Heart right ventricle (tissue), 16 donors: ENCODE results near the gene XCL2. TPM values are rescaled to one million over a fixed set of nuclear protein-coding genes. Genes with fewer than 3 reads are reported as not detected.

Experiments used
- ATAC-seq, 8 donors: fragments of 200-7000 bp; cut with Tn5 transposase; one replicate each; pipeline ENCODE4 v1.9.1; 2020; ENCODE audit warnings: mild to moderate bottlenecking in 8 of 8, moderate library complexity in 8 of 8, moderate number of reproducible peaks in 1 of 8
- DNase-seq, 2 donors: peaks; one replicate each; pipeline ENCODE4 v3.0.0-alpha.2; 2020
- H3K27ac ChIP-seq, 10 donors: fragments of 200-600 bp; sonication (generic) in 2 of 10; one replicate each; pipeline versions ENCODE4 v1.5.0 to v1.8.0; 2020 to 2022; ENCODE audit warnings: mild to moderate bottlenecking in 3 of 10
- H3K27me3 ChIP-seq, 7 donors: fragments of 200-600 bp; one replicate each; pipeline ENCODE4 v1.8.0; 2021 to 2022; ENCODE audit warnings: mild to moderate bottlenecking in 2 of 7
- H3K36me3 ChIP-seq, 9 donors: fragments of 200-600 bp; sonication (generic) in 1 of 9; one replicate each; pipeline versions ENCODE4 v1.5.0 to v1.8.0; 2020 to 2022; ENCODE audit warnings: mild to moderate bottlenecking in 2 of 9
- H3K4me1 ChIP-seq, 9 donors: fragments of 200-600 bp; sonication (generic) in 1 of 9; one replicate each; pipeline versions ENCODE4 v1.5.0 to v1.8.0; 2020 to 2022; ENCODE audit warnings: mild to moderate bottlenecking in 4 of 9
- H3K4me3 ChIP-seq, 10 donors: fragments of 200-600 bp; sonication (generic) in 2 of 10; one replicate each; pipeline versions ENCODE4 v1.5.0 to v1.8.0; 2020 to 2022; ENCODE audit warnings: mild to moderate bottlenecking in 7 of 10, moderate library complexity in 2 of 10
- H3K9me3 ChIP-seq, 11 donors: fragments of 200-600 bp in 10 of 11; sonication (generic) in 2 of 11; one replicate each; pipeline versions ENCODE4 v1.5.0 to v1.8.0; 2013 to 2022; ENCODE audit warnings: mild to moderate bottlenecking in 2 of 11, control low read depth in 1 of 11, moderate library complexity in 1 of 11
- WGBS, 2 donors: extraction: QIAGEN DNeasy Blood & Tissue Kit; methylation state at CpG; one replicate each; pipeline ENCODE4 v1.1.7; 2013; ENCODE audit warnings: inconsistent platforms in 1 of 2; 5-methylcytosine and 5-hydroxymethylcytosine counted together
- intact Hi-C, 10 donors: fragments of 100-400 bp; cut with DNase I; formaldehyde crosslinking; loops; one replicate each; pipeline versions ENCODE4 v1.11.1 to v1.14.2; 2022
- polyA plus RNA-seq, 2 donors: library from polyadenylated mRNA; stranded (reverse); fragments of 200-250 nt; gene quantifications; one replicate each; pipeline ENCODE4 v1.2.3, GENCODE V29; 2013
- total RNA-seq, 10 donors: library from RNA; stranded (reverse); fragmentation: NEBNext Ultra II Directional in 3 of 10; extraction: Animal tissue kit (Norgen Biotek cat#: 25700) in 3 of 10; gene quantifications; one replicate each; pipeline versions ENCODE4 v1.2.1 to v1.2.4, GENCODE V29; 2021 to 2023
- TF ChIP-seq, protein P1 (sequence below), 9 donors: fragments of 200-600 bp; sonication (generic) in 2 of 9; IDR thresholded peaks; one replicate each; pipeline versions ENCODE4 v1.5.0 to v1.8.0; 2021 to 2022; ENCODE audit warnings: antibody characterized with exemption in 9 of 9, mild to moderate bottlenecking in 5 of 9, moderate library complexity in 1 of 9
- donor health status: Arrhythmogenic right ventricular cardiomyopathy.
- donor health status: ischemic (EF 13 %, LVEDD 7.1; RV severe dilation, severe dysfunction).
- donor health status: healthy with polysubstance abuse.
- donor health status: DM: no; HTN: yes; CAD: no.
- donor health status: DM: no; HTN: no; CAD: no.
- donor health status: ischemic (EF 25% LVEDD 6.9; RV normal size, moderate dysfunction).
- donor health status: ischemic (EF 25% LVEDD 5.7; RV mildly dilated, moderate dysfunction).
- donor health status: healthy.
- donor health status: DM: yes; HTN: yes; CAD: no.
- donor health status: Ischemic cardiomyopathy.
- donor health status: ischemic (EF 35%, LVEDD 5.7; RV mildly dilated, moderate dysfunction).
- donor health status: nonischemic (EF 11% LVEDD 7.7; RV severe dilation, severe dysfunction).
- donor health status: DM: yes; HTN: yes; CAD: no.
- donor health status: PGD.
- donor health status: ischemic (EF 29% LVEDD 5.4; RV normal size, mild dysfunction).
- donor health status: nonischemic (EF 23%, LVEDD 6.1; RV moderate dilation, normal function).

Gene XCL2
- total and polyA plus RNA-seq, 12 donors, result 0.17 to 7.5 (median 0.54) TPM; not detected in 9

DNA sequence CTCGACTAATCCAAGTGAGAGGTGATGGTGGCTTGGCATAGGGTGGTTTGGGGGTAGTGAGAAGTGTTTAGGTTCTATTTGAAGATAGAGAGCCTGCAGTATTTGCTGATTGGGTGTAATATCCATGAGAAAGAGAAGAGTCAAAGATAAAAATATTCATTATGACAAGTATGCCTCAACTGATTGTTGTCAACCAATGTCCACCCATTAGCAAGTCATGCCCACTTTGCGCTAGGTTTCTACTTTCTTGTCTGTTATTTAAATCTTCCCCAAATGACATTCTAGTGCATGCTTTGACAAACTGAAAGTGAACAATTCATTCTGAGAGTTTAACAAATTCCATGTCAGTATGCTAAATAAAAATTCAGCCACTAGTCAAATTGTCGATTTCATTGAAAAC, 28.8 kb upstream of the XCL2 start:
- Histone ChIP-seq H3K36me3 (no peaks in the 10 kb centered on the region), H3K9me3 (no peaks in the 10 kb centered on the region), H3K27me3 (no peaks in the 10 kb centered on the region), H3K4me3 (no peak overlapping the region), H3K27ac (no peak overlapping the region), H3K4me1 (no peaks in the 10 kb centered on the region)
- intact Hi-C loops, result loop anchor here in 9 of 10 donors (2.0 to 10.0 kb wide), 6 partner anchors 132 to 235 kb away; no protein-coding TSS in a partner anchor
- WGBS, 2 donors, result 96 to 98% methylated on average over 3 of the region's 3 CpGs
- no peak for ATAC-seq
- TF ChIP-seq, protein P1, sequence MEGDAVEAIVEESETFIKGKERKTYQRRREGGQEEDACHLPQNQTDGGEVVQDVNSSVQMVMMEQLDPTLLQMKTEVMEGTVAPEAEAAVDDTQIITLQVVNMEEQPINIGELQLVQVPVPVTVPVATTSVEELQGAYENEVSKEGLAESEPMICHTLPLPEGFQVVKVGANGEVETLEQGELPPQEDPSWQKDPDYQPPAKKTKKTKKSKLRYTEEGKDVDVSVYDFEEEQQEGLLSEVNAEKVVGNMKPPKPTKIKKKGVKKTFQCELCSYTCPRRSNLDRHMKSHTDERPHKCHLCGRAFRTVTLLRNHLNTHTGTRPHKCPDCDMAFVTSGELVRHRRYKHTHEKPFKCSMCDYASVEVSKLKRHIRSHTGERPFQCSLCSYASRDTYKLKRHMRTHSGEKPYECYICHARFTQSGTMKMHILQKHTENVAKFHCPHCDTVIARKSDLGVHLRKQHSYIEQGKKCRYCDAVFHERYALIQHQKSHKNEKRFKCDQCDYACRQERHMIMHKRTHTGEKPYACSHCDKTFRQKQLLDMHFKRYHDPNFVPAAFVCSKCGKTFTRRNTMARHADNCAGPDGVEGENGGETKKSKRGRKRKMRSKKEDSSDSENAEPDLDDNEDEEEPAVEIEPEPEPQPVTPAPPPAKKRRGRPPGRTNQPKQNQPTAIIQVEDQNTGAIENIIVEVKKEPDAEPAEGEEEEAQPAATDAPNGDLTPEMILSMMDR (IDR thresholded peaks at IDR 0.05), result no peak
- no peak for DNase-seq

DNA sequence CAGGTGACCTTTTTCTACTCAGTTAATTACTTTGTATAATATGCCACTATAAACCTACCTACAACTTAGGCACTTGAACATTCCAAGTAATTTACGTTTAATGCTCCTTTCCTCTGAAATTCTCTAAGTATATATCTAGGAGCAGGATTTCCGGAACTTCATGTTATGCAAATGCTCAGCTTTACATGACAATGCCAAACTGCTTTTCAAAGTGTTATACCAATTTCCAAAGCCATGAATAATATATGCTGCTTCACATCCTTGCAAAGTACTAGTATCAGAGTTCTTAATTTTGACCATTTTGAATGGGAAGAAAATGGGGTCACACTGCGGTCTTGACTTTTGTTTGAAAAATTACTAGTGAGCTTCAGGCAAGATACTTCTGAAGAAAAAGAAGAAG, 26.9 kb upstream of the XCL2 start:
- TF ChIP-seq, protein P1 (IDR thresholded peaks at IDR 0.05), result no peak
- intact Hi-C loops, result loop anchor here in 9 of 10 donors (5.0 to 10.0 kb wide), 4 partner anchors 133 to 233 kb away; no protein-coding TSS in a partner anchor
- DNase-seq (no peak), ATAC-seq (no peak)
- Histone ChIP-seq H3K36me3 (no peaks in the 10 kb centered on the region), H3K9me3 (no peaks in the 10 kb centered on the region), H3K27ac (no peak overlapping the region), H3K27me3 (no peaks in the 10 kb centered on the region), H3K4me3 (no peak overlapping the region), H3K4me1 (no peaks in the 10 kb centered on the region)
- WGBS, 2 donors, result 62 to 77% methylated on average over 3 of the region's 3 CpGs

DNA sequence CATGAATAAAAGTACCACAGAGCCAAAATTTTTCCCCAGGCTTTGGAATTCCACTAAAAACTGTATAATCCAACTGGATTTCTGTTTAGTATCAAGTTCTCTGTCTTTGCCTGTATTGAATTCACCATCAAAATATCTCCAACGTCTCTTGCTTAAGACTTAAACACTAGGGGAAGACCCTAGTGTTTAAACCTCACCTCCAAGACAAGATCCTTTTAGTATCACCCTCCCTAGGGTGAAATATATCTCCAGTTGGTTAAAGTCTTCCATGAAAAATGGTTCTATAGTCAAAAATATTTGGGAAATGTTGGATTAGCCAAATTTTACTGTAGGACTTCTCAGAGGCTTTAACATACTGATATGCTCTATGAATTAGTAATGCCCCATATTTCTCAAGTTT, 24.5 kb upstream of the XCL2 start:
- Histone ChIP-seq H3K36me3 (no peaks in the 10 kb centered on the region), H3K27me3 (no peaks in the 10 kb centered on the region), H3K4me3 (no peak overlapping the region), H3K27ac (no peak overlapping the region), H3K4me1 (no peaks in the 10 kb centered on the region), H3K9me3 (no peaks in the 10 kb centered on the region)
- DNase-seq (no peak), ATAC-seq (no peak)
- 73 to 83% methylated on average over 1 of the region's 1 CpG for WGBS, 2 donors
- intact Hi-C loops, result loop anchor here in 1 of 10 donors (10.0 kb wide), 1 partner anchor 124 kb away; no protein-coding TSS in a partner anchor
- TF ChIP-seq, protein P1 (IDR thresholded peaks at IDR 0.05), result no peak

DNA sequence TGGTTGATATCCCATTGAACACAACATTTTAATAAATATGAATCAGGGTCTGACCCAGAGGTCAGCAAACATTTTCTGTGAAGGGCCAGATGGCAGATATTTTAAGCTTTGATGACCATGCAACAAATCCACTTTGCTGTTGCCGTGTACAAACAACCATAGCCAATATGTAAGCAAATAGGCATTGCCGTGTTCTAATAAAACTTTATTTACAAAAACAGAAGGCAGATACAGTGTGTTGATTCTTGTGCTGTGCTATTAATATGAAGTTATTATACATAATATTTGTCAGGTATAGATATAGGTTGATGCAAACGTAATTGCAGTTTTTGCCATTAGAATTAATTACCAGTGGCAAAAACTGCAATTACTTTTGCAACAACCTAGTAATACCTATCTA, 23.8 kb upstream of the XCL2 start:
- no peaks in the 10 kb centered on the region for H3K9me3 ChIP-seq
- TF ChIP-seq, protein P1 (IDR thresholded peaks at IDR 0.05), result no peak
- H3K27ac ChIP-seq, result no peak overlapping the region
- no peaks in the 10 kb centered on the region for H3K4me1 ChIP-seq
- WGBS, 2 donors, result 93 to 99% methylated on average over 3 of the region's 3 CpGs
- intact Hi-C loops, result loop anchor here in 1 of 10 donors (10.0 kb wide), 1 partner anchor 123 kb away; no protein-coding TSS in a partner anchor
- H3K4me3 ChIP-seq, result no peak overlapping the region
- no peaks in the 10 kb centered on the region for H3K27me3 ChIP-seq
- ATAC-seq (no peak), DNase-seq (no peak)
- no peaks in the 10 kb centered on the region for H3K36me3 ChIP-seq
